ENCODE measurements around the gene PARVG. TPM values are rescaled to one million over a fixed set of nuclear protein-coding genes. Genes with fewer than 3 reads are reported as not detected.
A peak's percentile ranks its signal among the peaks of the same experiment; 100 is the strongest.

The PARVG gene
- polyA plus RNA-seq, 2 donors, result 3.1 to 4.4 TPM

DNA sequence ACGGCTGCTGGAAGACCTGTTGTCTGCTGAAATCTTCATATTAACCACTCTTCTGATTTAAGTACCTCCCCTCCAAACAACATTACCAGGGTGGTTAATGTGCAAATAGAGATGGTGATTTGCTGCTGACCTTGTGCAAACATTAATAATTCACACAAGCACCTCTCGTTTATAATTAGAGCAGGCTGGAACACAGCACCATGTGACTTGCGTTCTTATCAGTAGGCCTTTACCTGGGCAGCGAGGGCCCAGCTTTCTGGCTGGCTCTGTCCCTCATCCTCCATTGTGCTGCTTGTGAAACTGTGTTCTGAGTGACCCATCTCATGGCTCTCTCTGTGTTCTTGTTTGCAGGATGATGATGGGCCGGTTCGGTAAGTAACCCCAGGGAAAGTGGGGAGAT lies 41.0 kb upstream of the PARVG start:
- WGBS, 2 donors, result 82 to 95% methylated on average over 6 of the region's 6 CpGs
- H3K4me1 ChIP-seq (ENCODE audit: control insufficient read depth in 2 of 2, insufficient read depth in 2 of 2, low read length in 1 of 2), result no peaks in the 10 kb centered on the region

DNA sequence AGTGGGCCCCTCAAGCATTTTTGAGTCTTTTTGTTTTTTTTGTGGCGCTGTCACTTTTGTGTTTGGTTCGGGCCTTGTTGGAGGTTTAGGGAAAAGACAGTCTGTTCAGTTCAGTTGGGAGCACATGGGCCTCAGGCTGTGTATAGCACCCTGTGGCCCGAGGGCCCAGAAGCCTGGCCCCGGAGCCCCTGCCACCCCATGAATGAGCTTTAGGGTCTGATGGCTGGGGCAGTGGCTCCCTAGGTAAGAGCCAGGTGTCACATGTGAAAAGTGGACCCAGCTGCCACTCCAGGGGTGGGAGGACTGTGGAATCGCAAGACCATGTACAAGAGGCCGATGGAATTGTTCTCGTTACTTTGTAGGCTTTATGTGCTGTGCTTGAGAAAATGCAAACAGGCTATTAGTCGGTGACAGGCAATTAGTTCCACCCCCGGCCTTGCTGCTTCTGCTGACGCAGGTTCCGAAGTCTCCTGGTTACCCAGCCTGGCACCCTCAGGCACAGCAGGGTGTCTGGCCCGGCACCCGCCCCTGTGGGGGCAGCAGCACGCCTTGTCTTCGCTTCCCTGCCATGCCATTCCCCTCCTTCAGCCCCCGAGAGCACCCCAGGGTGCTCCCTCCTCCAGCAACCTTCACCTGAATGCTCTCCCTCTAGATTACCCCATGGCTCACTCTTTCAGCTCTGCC lies 38.2 kb upstream of the PARVG start:
- no peaks in the 10 kb centered on the region for H3K27me3 ChIP-seq (ENCODE audit: control insufficient read depth in 1 of 2, insufficient read depth in 2 of 2, low read length in 2 of 2)
- no peaks in the 10 kb centered on the region for H3K4me1 ChIP-seq (ENCODE audit: control insufficient read depth in 2 of 2, insufficient read depth in 2 of 2, low read length in 1 of 2)
- no peaks in the 10 kb centered on the region for H3K36me3 ChIP-seq (ENCODE audit: control insufficient read depth in 2 of 2, insufficient read depth in 2 of 2, low read length in 1 of 2)
- WGBS, 2 donors, result 84 to 88% methylated on average over 16 of the region's 16 CpGs
- H3K9me3 ChIP-seq (ENCODE audit: control insufficient read depth in 2 of 2, insufficient read depth in 1 of 2, low read depth in 1 of 2, low read length in 1 of 2), result peaks cover 2 to 10% of the 10 kb centered on the region in 2 donors
- no peak overlapping the region for H3K4me3 ChIP-seq (ENCODE audit: low read depth in 1 of 2, low read length in 2 of 2)
- no peak overlapping the region for H3K27ac ChIP-seq (ENCODE audit: low read depth in 2 of 2, low read length in 1 of 2)

More for the DNA sequence above, 41.0 kb upstream of the PARVG start:
- Histone ChIP-seq H3K4me3 (ENCODE audit: low read depth in 1 of 2, low read length in 2 of 2) (no peak overlapping the region), H3K36me3 (ENCODE audit: control insufficient read depth in 2 of 2, insufficient read depth in 2 of 2, low read length in 1 of 2) (no peaks in the 10 kb centered on the region), H3K27me3 (ENCODE audit: control insufficient read depth in 1 of 2, insufficient read depth in 2 of 2, low read length in 2 of 2) (no peaks in the 10 kb centered on the region), H3K9me3 (ENCODE audit: control insufficient read depth in 2 of 2, insufficient read depth in 1 of 2, low read depth in 1 of 2, low read length in 1 of 2) (peaks cover 8 to 12% of the 10 kb centered on the region in 2 donors), H3K27ac (ENCODE audit: low read depth in 2 of 2, low read length in 1 of 2) (no peak overlapping the region)

DNA sequence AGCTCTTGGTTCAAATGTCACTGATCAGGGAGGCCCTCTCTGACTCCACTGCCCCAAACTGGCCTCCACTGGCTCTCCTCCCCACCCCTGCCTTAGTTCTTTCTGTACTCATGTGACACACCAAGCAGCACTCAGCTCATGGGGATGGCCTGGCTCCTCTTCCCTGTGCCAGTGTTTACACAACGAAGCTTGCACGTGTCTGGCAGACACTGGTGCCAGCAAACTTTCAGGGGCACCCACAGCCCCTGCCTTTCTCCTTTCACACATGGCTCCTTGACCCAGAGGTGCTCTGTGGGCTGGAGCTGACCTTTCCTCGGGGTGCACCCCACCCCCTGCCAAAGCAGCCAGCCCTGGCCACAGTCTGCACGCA lies 37.6 kb upstream of the PARVG start:
- Histone ChIP-seq H3K36me3 (ENCODE audit: control insufficient read depth in 2 of 2, insufficient read depth in 2 of 2, low read length in 1 of 2) (no peaks in the 10 kb centered on the region), H3K9me3 (ENCODE audit: control insufficient read depth in 2 of 2, insufficient read depth in 1 of 2, low read depth in 1 of 2, low read length in 1 of 2) (peaks cover 0 to 6% of the 10 kb centered on the region in 2 donors), H3K4me3 (ENCODE audit: low read depth in 1 of 2, low read length in 2 of 2) (no peak overlapping the region), H3K27ac (ENCODE audit: low read depth in 2 of 2, low read length in 1 of 2) (no peak overlapping the region), H3K27me3 (ENCODE audit: control insufficient read depth in 1 of 2, insufficient read depth in 2 of 2, low read length in 2 of 2) (no peaks in the 10 kb centered on the region), H3K4me1 (ENCODE audit: control insufficient read depth in 2 of 2, insufficient read depth in 2 of 2, low read length in 1 of 2) (no peaks in the 10 kb centered on the region)
- WGBS, 2 donors, result 48 to 52% methylated on average over 4 of the region's 4 CpGs

DNA sequence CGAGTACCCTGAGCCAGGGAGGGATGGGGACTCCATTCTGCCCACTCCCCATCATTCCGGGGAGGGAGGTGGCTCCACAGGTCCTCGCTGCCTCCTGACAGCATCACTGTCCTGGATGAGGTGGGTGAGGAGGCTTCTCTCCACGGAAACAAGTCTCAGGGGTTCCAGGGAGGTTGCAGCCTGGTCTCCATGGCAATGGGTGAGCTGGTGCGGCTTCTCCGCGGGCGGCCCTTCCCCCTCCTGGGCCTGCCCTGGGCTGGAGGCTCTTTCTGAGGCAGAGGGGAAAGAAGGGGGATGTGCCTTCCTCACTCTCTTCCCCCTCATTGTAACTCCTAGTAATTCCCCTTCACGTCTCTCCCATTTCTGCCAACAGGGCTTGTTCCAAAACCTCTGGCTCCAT lies 37.1 kb upstream of the PARVG start:
- no peak overlapping the region for H3K27ac ChIP-seq (ENCODE audit: low read depth in 2 of 2, low read length in 1 of 2)
- H3K4me3 ChIP-seq (ENCODE audit: low read depth in 1 of 2, low read length in 2 of 2), result no peak overlapping the region
- WGBS, 2 donors, result 69 to 77% methylated on average over 9 of the region's 9 CpGs
- peaks cover 0 to 3% of the 10 kb centered on the region in 2 donors for H3K9me3 ChIP-seq (ENCODE audit: control insufficient read depth in 2 of 2, insufficient read depth in 1 of 2, low read depth in 1 of 2, low read length in 1 of 2)
- H3K36me3 ChIP-seq (ENCODE audit: control insufficient read depth in 2 of 2, insufficient read depth in 2 of 2, low read length in 1 of 2), result no peaks in the 10 kb centered on the region
- H3K4me1 ChIP-seq (ENCODE audit: control insufficient read depth in 2 of 2, insufficient read depth in 2 of 2, low read length in 1 of 2), result no peaks in the 10 kb centered on the region
- no peaks in the 10 kb centered on the region for H3K27me3 ChIP-seq (ENCODE audit: control insufficient read depth in 1 of 2, insufficient read depth in 2 of 2, low read length in 2 of 2)

DNA sequence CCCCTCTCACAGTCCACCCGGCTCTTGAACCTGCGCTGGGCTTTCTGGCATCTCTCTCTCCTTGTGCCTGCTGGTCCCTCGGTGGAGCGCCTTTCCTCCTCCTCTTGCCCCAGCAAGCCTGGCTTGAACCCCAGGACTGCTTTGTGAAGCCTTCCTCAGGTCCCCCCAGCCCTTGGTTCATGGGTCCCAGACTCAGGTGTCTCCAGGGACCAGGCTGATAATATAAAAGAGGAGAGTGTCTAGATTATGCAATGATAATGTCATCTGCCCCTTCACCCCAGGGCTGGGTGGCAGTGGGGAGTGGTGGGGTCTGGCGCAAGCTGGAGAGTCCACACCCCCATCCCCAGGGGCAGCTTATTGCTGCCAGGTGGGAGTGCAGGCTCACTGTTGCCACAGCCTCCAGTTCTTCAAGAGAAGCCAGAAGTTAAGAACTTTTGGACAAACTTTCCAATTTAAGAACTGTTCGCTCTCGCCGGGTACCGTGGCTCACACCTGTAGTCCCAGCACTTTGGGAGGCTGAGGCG lies 36.6 kb upstream of the PARVG start:
- Histone ChIP-seq H3K27ac (ENCODE audit: low read depth in 2 of 2, low read length in 1 of 2) (no peak overlapping the region), H3K36me3 (ENCODE audit: control insufficient read depth in 2 of 2, insufficient read depth in 2 of 2, low read length in 1 of 2) (no peaks in the 10 kb centered on the region), H3K27me3 (ENCODE audit: control insufficient read depth in 1 of 2, insufficient read depth in 2 of 2, low read length in 2 of 2) (no peaks in the 10 kb centered on the region), H3K4me1 (ENCODE audit: control insufficient read depth in 2 of 2, insufficient read depth in 2 of 2, low read length in 1 of 2) (no peaks in the 10 kb centered on the region), H3K4me3 (ENCODE audit: low read depth in 1 of 2, low read length in 2 of 2) (no peak overlapping the region), H3K9me3 (ENCODE audit: control insufficient read depth in 2 of 2, insufficient read depth in 1 of 2, low read depth in 1 of 2, low read length in 1 of 2) (peaks cover 0 to 3% of the 10 kb centered on the region in 2 donors)
- WGBS, 2 donors, result 84 to 93% methylated on average over 10 of the region's 10 CpGs

DNA sequence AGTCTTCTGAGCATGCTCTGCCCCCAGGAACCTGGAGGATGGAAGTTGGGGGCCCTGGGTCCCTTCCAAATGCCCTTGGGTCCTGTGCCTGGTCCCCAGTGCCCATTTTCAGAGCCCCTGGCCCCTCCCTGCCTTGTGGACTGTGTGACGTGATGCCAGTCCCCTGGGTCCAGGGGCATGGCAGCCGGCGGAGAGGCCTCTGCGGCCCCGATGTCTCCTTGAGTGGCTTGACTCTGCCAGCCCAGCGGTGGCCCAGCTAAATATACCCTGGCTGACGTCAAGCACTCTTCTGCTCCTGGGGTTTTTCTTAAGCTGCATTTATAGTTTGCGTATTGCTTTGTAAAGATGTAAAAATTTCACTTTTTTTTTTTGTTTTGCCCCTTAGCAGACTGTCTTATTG lies 35.2 kb upstream of the PARVG start:
- H3K27me3 ChIP-seq (ENCODE audit: control insufficient read depth in 1 of 2, insufficient read depth in 2 of 2, low read length in 2 of 2), result no peaks in the 10 kb centered on the region
- WGBS, 2 donors, result 82 to 86% methylated on average over 8 of the region's 8 CpGs
- H3K27ac ChIP-seq (ENCODE audit: low read depth in 2 of 2, low read length in 1 of 2), result no peak overlapping the region
- peaks cover 0 to 3% of the 10 kb centered on the region in 2 donors for H3K9me3 ChIP-seq (ENCODE audit: control insufficient read depth in 2 of 2, insufficient read depth in 1 of 2, low read depth in 1 of 2, low read length in 1 of 2)
- no peaks in the 10 kb centered on the region for H3K36me3 ChIP-seq (ENCODE audit: control insufficient read depth in 2 of 2, insufficient read depth in 2 of 2, low read length in 1 of 2)
- H3K4me1 ChIP-seq (ENCODE audit: control insufficient read depth in 2 of 2, insufficient read depth in 2 of 2, low read length in 1 of 2), result no peaks in the 10 kb centered on the region
- H3K4me3 ChIP-seq (ENCODE audit: low read depth in 1 of 2, low read length in 2 of 2), result no peak overlapping the region

DNA sequence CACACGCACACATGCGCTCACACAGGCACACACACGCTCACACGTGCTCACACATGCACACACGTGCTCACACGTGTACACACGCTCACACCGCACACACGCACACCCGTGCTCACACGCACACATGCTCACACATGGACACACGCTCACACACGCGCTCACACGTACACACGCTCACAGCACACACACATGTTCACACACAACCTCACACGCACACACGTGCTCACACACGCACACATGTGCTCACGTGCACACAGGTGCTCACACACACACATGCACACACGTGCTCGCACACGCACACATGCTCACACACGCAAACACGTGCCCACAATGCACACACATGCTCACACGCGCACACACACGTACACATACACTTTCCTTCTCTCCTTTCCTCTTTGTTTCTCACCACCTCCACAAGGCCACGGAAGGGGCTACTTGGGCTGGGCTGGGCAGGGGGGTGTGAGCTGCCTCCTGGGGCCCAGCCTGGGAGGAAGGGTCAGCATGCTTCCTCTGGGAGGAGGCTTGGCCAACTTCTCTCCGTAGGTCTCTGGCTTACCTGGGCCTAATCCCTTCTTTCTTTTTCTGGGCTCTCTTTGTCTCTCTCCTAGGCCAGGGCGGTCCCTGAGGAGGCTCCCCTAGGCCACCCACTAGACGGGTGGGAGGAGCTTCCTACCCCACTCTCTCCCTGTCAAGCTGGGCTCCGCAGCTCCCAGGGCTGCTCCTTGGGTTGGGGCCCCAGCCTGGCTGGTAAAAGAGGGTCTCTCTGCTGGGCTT lies 34.5 kb upstream of the PARVG start:
- Histone ChIP-seq H3K4me1 (ENCODE audit: control insufficient read depth in 2 of 2, insufficient read depth in 2 of 2, low read length in 1 of 2) (no peaks in the 10 kb centered on the region), H3K36me3 (ENCODE audit: control insufficient read depth in 2 of 2, insufficient read depth in 2 of 2, low read length in 1 of 2) (no peaks in the 10 kb centered on the region), H3K4me3 (ENCODE audit: low read depth in 1 of 2, low read length in 2 of 2) (no peak overlapping the region), H3K27ac (ENCODE audit: low read depth in 2 of 2, low read length in 1 of 2) (no peak overlapping the region), H3K9me3 (ENCODE audit: control insufficient read depth in 2 of 2, insufficient read depth in 1 of 2, low read depth in 1 of 2, low read length in 1 of 2) (peaks cover 0 to 3% of the 10 kb centered on the region in 2 donors), H3K27me3 (ENCODE audit: control insufficient read depth in 1 of 2, insufficient read depth in 2 of 2, low read length in 2 of 2) (no peaks in the 10 kb centered on the region)
- 89 to 91% methylated on average over 33 of the region's 33 CpGs for WGBS, 2 donors

DNA sequence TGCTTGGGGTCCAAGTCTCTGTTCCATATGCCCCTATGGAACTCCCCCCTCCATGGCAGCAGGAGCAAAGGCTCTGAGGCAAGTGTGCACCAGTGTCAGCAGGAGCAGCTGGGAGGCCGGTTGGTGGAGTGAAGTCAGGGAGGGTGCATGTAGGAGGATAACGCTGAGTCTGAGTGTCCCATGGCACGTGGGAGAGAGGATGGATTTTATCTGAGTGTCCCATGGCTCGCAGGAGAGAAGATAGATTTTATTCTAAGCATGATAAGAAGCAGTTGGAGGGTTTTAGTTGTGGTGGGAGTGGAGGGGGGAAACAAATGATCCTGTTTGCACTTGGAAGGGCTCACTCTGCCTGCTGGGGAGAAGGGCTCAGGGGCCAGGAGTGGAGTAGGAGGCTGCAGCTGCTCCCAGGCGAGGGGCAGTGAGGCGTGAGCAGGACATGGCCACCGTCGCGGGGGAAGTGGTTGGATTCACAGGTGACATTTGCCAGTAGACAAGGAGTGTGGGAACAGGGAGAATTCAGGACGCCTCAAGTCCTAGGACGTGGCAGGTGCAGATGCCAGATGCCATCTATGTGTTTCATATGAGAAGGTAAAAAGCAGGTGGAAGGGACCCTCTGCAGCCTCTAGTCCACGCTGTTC lies 33.6 kb upstream of the PARVG start:
- Histone ChIP-seq H3K27ac (ENCODE audit: low read depth in 2 of 2, low read length in 1 of 2) (no peak overlapping the region), H3K4me1 (ENCODE audit: control insufficient read depth in 2 of 2, insufficient read depth in 2 of 2, low read length in 1 of 2) (no peaks in the 10 kb centered on the region), H3K27me3 (ENCODE audit: control insufficient read depth in 1 of 2, insufficient read depth in 2 of 2, low read length in 2 of 2) (no peaks in the 10 kb centered on the region), H3K4me3 (ENCODE audit: low read depth in 1 of 2, low read length in 2 of 2) (no peak overlapping the region), H3K9me3 (ENCODE audit: control insufficient read depth in 2 of 2, insufficient read depth in 1 of 2, low read depth in 1 of 2, low read length in 1 of 2) (peaks cover 0 to 3% of the 10 kb centered on the region in 2 donors), H3K36me3 (ENCODE audit: control insufficient read depth in 2 of 2, insufficient read depth in 2 of 2, low read length in 1 of 2) (no peaks in the 10 kb centered on the region)
- WGBS, 2 donors, result 78 to 87% methylated on average over 12 of the region's 12 CpGs

DNA sequence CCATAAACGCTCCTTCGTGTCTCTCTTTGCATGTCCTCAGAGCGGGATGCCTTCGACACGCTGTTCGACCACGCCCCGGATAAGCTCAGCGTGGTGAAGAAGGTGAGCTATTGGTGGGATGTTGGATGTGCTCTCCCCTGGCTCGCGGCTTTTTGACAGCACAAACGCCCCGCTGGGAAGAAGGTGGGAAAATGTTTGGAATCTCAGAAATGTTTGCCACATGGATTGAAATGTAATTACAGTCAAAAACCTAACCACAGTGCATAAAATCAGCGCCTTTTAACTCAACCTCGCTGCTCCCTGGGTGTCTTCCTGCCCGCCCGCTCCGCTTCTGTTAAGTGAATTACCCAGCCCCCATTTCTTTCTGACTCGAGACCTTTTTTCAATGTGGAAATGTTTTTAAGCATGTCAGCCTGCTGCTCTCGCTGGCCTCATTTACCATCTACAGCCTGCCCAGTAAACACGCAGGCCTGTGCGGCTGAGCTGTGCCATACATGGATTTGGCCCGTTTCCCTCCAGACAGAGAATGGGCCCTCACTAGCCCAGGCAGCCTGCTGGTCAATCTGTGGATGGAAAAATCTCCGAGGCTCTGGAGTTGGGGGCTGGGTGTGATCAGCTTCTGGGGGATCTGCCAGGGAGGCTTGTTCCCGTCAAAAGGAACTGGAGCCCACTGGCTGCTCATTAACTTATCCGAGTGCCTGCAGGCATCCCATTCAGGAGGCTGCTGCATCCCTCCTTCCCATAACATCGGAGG lies 32.7 kb upstream of the PARVG start:
- Histone ChIP-seq H3K36me3 (ENCODE audit: control insufficient read depth in 2 of 2, insufficient read depth in 2 of 2, low read length in 1 of 2) (no peaks in the 10 kb centered on the region), H3K27ac (ENCODE audit: low read depth in 2 of 2, low read length in 1 of 2) (peak overlapping the region in 1 of 2 donors; percentile 40), H3K9me3 (ENCODE audit: control insufficient read depth in 2 of 2, insufficient read depth in 1 of 2, low read depth in 1 of 2, low read length in 1 of 2) (peaks cover 0 to 3% of the 10 kb centered on the region in 2 donors), H3K27me3 (ENCODE audit: control insufficient read depth in 1 of 2, insufficient read depth in 2 of 2, low read length in 2 of 2) (no peaks in the 10 kb centered on the region), H3K4me1 (ENCODE audit: control insufficient read depth in 2 of 2, insufficient read depth in 2 of 2, low read length in 1 of 2) (no peaks in the 10 kb centered on the region), H3K4me3 (ENCODE audit: low read depth in 1 of 2, low read length in 2 of 2) (no peak overlapping the region)
- 63 to 68% methylated on average over 27 of the region's 27 CpGs for WGBS, 2 donors
